Hematopoietic multipotent progenitor cell treated with erythropoietin and hydrocortisone succinate and interleukin-3 and kit ligand, for 6 days (in vitro differentiated cells): ENCODE data around the gene ELL2.

Source experiments
- DNase-seq: peaks from one replicate; pipeline ENCODE4 v3.0.0-alpha.2; 2015

Gene ELL2

DNA sequence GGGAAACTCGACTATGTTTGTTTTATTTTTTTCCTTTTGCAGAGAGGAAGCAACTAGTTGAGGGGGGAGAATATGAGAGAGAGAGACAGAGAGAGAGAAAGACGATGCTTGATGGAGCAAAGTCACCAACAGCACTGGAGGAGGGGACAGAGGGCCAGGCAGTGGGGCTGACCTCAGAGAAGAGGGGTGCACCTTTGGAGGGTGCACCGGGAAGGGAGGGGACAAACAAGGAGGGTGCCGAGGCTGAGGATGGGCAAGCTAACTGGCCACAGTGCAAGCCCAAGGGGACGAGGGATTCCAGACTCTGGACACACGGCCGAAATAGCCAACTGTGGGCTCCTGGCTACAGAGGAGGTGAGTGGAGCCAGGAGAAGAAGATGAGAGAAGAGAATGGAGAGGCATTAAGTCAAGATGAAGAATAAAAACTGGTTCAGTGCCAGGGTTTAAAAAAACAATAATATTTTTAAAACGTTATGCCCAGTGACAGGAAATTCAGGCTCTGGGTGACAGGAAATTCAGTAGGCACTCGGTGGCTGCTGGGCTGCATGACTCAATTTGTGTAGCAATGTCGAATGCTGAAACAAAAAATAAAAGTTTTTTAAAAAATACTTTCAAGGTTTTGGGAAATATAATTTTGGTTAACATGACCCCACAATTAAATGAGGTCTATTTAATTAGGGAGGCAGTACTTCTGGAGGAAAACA lies 125.8 kb downstream of the ELL2 start:
- DNase-seq = peak; percentile 49
